Activated T-cell treated with anti-CD3 and anti-CD28 coated beads for 1 hour (primary cell): ENCODE measurements around the gene RAD23B.
"Not testable (repeated sequence)": the region's sequence is repeated elsewhere in the genome, so short reads cannot be mapped to it uniquely, and the experiment has no call there.

Experiments
- DNase-seq: peaks from one replicate; pipeline ENCODE4 v3.0.0-alpha.2; 2020; ENCODE audit warnings: low read depth

The RAD23B gene

GRCh38 chr9:107293543-107294085, 10.5 kb downstream of the RAD23B start:
- DNase-seq = no peak

DNA sequence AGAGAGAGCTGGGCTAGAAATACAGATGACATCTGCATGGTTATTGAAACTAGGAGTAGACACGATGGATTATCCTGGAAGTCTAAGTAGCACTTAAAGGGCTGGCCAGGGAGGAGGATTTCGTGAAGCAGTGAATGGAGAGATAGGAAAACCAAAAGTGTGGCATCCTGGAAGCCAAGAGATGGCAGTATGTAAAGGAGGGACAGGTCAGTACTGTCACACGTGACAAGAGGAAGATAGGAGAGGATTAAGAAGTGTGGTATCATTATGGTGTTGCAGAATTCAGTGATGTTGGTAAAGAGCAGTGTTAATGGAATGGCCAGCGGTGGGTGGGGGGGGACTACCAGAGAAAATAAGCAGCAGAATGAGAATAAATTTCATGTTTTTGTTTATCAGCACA, 11.7 kb downstream of the RAD23B start:
- DNase-seq = no peak

DNA sequence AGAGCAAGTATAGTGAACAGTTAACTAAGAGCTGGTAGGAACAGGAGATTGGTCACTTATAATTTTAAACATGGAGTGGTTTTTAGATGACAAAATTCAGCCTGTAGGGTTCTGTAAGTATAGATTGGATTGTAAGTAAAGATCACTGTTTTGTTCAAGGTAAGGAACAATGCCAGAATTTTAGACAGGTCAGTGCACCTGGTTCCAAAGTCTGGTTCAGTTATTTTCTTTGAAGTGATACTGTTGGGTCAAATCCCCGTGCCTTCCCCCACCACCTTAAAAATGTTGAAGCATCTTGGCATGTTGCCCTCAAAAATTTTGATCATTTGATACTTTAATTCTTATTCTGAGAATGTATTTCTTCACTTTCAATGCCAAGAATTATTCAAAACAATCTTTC, 12.9 kb downstream of the RAD23B start:
- no peak for DNase-seq

GRCh38 chr9:107296592-107296991, 13.5 kb downstream of the RAD23B start:
- not testable (repeated sequence) for DNase-seq

DNA sequence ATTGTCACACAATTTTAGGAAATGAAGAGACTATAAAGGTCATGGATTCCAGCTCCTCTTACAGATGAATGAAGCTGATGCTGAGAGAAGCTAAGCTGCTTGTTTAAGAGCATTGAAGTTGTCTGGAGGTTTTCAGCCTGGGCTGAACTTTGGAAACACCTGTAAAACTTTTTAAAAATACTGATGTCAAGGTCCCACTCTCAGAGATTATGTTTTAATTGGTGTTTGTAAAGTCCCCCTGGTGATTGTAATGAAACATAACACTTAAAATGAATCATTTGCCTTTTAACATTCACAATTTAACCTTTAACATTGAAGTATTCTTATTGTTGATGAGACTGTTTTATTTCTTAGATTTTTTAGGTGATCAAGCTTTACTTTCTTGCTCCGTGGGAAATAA, 16.4 kb downstream of the RAD23B start:
- no peak for DNase-seq

DNA sequence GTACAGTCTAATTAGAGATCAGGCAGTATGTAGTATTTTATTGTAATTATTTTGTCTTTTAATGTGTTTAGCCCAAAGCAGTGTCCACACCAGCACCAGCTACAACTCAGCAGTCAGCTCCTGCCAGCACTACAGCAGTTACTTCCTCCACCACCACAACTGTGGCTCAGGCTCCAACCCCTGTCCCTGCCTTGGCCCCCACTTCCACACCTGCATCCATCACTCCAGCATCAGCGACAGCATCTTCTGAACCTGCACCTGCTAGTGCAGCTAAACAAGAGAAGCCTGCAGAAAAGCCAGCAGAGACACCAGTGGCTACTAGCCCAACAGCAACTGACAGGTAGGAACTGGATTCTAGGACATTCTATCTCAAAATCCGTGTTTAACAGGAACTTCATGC, 23.2 kb downstream of the RAD23B start:
- no peak for DNase-seq

- DNase-seq = no peak
These were observed 24.3 kb downstream of the RAD23B start for GRCh38 chr9:107307331-107307730.

DNA sequence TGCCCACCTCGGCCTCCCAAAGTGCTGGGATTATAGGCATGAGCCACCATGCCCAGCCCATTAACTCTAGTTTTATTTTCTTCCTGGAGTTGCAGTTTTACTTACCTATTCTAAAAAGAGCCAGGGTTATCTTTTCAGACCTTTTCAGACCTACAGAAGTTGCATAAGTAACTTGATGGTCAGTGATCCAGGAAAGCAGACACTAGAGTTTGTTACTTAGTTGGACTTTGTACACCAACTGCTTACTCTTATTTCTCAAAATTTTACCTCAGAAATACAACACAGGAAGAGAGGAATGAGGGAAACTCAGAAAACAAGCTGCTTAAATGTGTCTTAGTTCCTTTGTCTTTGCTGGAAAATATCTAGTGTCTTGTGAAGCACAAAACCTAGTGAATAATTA, 25.4 kb downstream of the RAD23B start:
- no peak for DNase-seq

GRCh38 chr9:107309271-107309670, 26.2 kb downstream of the RAD23B start:
- DNase-seq = no peak

DNA sequence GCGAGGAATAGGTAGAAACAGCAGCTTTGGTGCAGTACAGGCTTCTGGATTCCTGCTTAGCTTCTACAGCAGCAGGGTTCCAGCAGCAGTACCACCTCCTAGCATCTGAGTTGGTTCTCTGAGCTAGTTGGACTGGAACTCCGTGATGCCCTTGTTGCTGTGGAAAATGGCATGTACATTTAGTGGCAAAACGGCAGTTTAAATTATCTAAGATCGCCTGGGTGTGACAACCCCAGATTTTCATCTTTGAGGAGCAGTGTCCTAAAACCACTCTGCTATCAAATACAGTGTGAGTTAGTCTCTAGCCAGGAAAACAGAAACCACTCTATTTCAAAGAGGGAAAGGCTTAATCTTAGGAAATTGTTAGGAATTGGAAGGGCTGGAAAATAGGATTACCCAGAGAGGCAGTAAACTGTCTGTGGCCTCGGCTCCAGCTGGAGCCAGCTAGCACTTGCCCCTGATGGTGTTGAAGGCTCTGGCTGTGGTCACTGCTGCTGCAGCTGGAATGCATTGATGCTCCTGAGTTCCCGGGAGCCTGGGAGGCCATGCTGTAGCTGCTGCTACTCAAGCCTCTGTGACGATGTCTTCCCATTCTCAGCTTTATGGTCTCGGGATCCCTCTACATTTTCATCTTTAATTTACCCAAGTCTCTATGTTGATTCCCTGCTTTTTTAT, 29.4 kb downstream of the RAD23B start:
- DNase-seq = no peak

GRCh38 chr9:107313555-107314096, 30.5 kb downstream of the RAD23B start:
- DNase-seq = no peak

DNA sequence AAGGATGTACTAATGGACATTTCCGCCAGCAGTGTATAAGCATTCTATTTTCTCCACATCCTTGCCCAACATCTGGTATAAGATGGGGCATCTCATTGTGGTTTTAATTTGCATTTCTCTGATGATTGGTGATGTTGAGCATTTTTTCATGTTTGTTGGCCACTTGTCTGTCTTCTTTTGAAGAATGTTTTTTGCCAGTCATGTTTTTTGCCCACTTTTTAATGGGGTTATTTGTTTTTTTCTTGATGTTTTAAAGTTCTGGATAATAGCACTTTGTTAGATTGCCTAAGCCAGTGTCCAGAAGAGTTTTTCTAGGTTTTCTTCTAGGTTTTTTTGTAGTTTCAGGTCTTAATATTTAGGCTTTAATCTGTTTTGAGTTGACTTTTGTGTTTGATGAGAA, 31.7 kb downstream of the RAD23B start:
- no peak for DNase-seq

- no peak for DNase-seq
These were observed 33.9 kb downstream of the RAD23B start for GRCh38 chr9:107316795-107317661.

DNA sequence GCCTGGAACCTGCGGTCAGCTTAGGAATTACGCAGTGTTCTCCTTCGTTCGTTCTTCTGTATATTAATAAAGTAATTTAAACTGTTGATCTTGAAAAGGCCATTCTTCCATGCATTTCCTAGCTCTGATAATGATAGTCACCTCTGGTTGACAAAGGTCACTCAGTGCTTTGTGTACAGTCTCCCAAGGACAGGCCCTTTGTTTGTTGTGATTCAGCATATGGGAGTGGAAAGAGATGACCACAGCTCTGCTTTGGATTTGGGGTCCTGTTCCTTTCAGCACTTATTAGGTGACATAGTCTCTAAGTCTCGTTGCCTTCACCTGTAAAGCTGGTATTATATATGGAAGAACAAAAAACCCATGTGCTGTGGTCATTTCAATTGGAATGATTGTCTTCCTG, 39.6 kb downstream of the RAD23B start:
- DNase-seq = no peak

DNA sequence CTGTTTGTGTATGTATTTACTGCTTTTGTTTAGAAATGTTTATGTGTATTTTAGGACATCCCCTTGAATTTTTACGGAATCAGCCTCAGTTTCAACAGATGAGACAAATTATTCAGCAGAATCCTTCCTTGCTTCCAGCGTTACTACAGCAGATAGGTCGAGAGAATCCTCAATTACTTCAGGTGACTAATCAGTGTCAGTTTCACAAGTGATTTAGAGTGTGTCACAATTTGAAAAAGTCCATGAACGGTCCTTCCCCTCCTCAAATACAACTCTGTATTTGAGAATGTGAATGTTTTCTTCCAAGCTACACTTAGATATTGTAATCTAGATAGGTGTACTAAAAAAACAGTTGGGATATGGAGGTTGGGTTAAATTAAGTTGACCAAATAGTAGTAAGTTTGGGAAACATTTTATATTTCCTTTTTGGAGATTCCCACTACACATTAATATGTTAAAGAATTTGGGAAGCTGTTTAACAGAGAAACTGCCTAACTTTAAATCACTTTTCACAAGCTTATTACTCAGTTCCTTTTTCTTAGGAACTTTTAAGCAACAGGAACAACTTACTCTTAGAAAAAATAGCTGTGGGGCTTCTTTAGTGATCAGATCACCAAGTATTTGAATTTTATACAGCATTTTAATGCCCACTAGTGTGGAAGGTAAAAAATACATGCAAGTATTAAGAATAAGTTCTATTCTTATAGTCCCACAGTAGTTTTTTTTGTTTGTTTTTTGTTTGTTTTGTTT, 40.9 kb downstream of the RAD23B start:
- DNase-seq = no peak

DNA sequence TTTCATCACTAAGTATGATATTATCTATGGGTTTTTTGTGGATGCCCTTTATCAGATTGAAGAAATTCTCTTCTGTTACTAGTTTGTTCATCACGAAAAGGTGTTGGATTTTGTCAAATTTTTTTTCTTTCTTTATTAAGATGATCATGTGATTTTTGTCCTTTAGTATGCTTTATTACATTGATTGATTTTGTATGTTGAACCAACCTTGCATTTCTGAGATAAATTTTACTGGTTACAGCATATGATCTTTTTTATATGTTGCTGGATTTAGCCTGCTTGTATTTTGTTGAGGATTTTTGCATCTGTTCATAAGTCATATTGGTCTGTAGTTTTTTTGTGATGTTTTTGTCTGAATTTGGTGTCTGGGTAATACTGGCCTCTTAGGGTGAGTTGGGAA, 42.8 kb downstream of the RAD23B start:
- no peak for DNase-seq

GRCh38 chr9:107328510-107328909, 45.4 kb downstream of the RAD23B start:
- DNase-seq = no peak

DNA sequence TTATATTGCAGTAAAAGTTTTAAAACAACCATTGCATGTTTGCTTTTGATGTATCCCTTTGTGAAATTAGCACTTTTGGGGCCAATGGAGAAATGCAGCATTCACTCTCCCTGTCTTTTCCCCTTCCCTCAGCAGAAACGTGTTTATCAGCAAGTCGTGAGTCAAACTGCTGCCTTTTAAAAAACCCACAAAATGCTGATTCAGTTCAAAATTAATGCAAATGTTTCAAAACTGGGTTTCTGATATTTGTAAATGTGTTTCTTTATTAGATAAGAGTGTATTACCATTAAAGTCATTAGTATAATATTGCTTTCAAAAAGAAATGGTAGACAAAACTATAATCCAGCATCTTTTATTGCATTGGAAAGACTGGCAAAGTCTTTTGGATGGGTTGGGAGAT, 47.3 kb downstream of the RAD23B start:
- no peak for DNase-seq

DNA sequence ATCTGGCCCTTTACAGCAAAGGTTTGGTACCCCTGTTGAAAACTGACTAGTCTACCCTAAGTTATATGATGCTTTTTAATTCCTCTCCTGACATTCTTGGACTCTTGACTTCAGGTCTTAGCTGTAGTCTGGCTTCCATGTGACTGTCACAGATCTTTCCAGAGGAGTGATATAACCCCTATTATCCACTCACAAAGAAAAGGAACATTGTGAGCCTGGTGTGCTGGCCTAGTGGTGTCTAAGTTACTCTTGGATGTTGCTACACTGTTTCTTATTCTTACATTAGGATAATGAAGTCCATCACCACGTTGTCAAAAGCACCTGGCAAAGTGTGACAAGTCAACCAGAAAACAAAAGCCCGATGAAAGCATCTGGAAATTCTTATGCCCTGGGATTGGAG, 49.8 kb downstream of the RAD23B start:
- DNase-seq = no peak

GRCh38 chr9:107333363-107333762, 50.3 kb downstream of the RAD23B start:
- DNase-seq = no peak

DNA sequence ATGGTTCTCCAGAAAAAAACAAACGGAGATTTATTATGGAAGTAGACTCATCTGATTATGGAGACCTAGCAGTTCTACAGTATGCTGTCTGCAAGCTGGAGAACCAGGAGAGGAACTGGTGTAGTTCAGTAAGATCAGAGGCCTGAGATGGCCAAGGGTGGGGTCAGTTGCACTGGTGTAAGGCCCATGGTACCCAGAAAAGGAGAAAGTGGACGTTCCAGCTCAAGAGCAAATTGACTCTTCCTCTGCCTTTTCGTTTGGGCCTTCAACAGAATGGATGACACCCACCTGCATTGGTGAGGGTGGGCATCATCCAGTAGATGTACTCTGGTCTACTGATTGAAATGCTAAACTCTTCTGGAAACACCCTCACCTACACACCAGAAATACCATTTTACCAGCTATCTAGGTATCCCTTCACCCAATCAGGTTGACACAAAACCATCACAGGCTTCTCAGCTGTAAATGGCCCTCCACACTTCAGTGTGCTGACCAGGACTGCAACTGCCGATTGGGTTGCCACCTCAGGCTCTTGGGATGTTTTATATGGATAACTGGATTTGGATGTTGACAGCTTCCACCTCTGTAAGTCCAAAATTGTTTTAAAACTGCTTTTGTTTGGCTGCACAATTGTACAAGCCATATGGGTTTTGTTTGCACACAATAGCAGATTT, 51.2 kb downstream of the RAD23B start:
- DNase-seq = no peak

DNA sequence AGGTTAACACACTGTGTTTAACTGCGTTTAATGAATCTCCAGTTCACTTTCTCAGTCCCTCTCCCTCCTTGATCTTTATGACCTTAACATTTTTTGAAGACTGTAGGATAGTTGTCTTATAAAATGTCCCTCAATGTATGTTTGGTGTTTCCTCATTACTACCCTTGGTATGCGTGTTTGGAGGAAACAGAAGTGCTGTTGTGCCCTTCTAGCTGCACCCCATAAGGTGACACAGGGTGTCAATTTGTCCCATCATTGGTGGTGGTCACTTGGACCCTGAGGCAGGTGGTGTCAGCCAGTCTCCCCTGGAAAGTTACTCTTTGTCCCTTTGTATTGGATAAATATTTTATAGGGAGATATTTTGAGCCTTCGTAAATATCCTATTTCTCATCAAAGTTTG, 52.3 kb downstream of the RAD23B start:
- no peak for DNase-seq
